SK-N-SH (cell line): Measurements from ENCODE around the gene SPTBN1. TPM values are rescaled to one million over a fixed set of nuclear protein-coding genes. Genes with fewer than 3 reads are reported as not detected.

Experiments used
- CTCF ChIA-PET: fragments of 300-600, 350-600 bp; formaldehyde crosslinking; extraction: SDS; loops from one replicate; lab custom pipeline; 2021; lab: Yijun Ruan, JAX
- POLR2A ChIA-PET: fragments of 350-600 bp; sonication (Branson Sonifier 250); formaldehyde crosslinking; extraction: SDS; loops from one replicate; lab custom pipeline; 2020; ENCODE audit warnings: antibody characterized with exemption, inconsistent platforms; lab: Yijun Ruan, JAX
- DNase-seq: peaks from one replicate; pipeline ENCODE4 v3.0.0; 2012
- H2AFZ ChIP-seq: fragments of 200-600 bp; sonication (generic); 2 replicates; pipeline ENCODE4 v1.8.1; 2016; ENCODE audit warnings: antibody characterized with exemption, mild to moderate bottlenecking, low read depth
- H3F3A ChIP-seq: fragments of 200-600 bp; sonication (generic); replicated peaks from 2 replicates; pipeline ENCODE3; 2016; ENCODE audit warnings: antibody characterized with exemption, mild to moderate bottlenecking; ENCODE audit not compliant: insufficient read depth
- H3K27ac ChIP-seq, 2 experiments: fragments of 200-500 bp in 1 of 2; fragments of 200-600 bp in 1 of 2; sonication (Bioruptor generic) in 1 of 2; sonication (generic), shearing (Covaris generic) in 1 of 2; 2 replicates each; pipeline versions ENCODE4 v1.5.1 to v1.6.1; 2014 to 2016; ENCODE audit warnings: low read depth in 2 of 2, inconsistent platforms in 1 of 2, low read length in 1 of 2, mild to moderate bottlenecking in 1 of 2, mixed read lengths in 1 of 2
- H3K27me3 ChIP-seq: fragments of 200-600 bp; sonication (generic), shearing (Covaris generic); 2 replicates; pipeline ENCODE4 v1.6.1; 2016; ENCODE audit warnings: mixed run types; ENCODE audit not compliant: insufficient read depth
- H3K36me3 ChIP-seq, 2 experiments: fragments of 200-500 bp in 1 of 2; fragments of 200-600 bp in 1 of 2; sonication (Bioruptor generic) in 1 of 2; sonication (generic) in 1 of 2; replicated peaks in 1 of 2; 2 replicates each; pipeline versions ENCODE3 to v1.5.1; 2014 to 2016; ENCODE audit warnings: low read length in 1 of 2, mild to moderate bottlenecking in 1 of 2; ENCODE audit not compliant: insufficient read depth in 2 of 2, control insufficient read depth in 1 of 2
- H3K4me1 ChIP-seq, 2 experiments: fragments of 200-500 bp in 1 of 2; fragments of 200-600 bp in 1 of 2; sonication (Bioruptor generic) in 1 of 2; sonication (generic), shearing (Covaris generic) in 1 of 2; 2 replicates each; pipeline versions ENCODE4 v1.5.1 to v1.6.1; 2014 to 2016; ENCODE audit warnings: low read depth in 1 of 2, low read length in 1 of 2, mixed run types in 1 of 2; ENCODE audit not compliant: insufficient read depth in 2 of 2, control insufficient read depth in 1 of 2
- H3K4me2 ChIP-seq: fragments of 200-600 bp; sonication (generic), shearing (Covaris generic); 2 replicates; pipeline ENCODE4 v1.6.1; 2017; ENCODE audit warnings: mixed run types
- H3K4me3 ChIP-seq, 2 experiments: fragments of 200-500 bp in 1 of 2; fragments of 200-600 bp in 1 of 2; sonication (Bioruptor generic) in 1 of 2; sonication (generic), shearing (Covaris generic) in 1 of 2; 2 replicates each; pipeline versions ENCODE4 v1.5.1 to v1.8.1; 2014 to 2016; ENCODE audit warnings: low read depth in 2 of 2, inconsistent platforms in 1 of 2, low read length in 1 of 2, mild to moderate bottlenecking in 1 of 2, mixed read lengths in 1 of 2, moderate library complexity in 1 of 2
- H3K79me2 ChIP-seq: fragments of 200-600 bp; sonication (generic); 2 replicates; pipeline ENCODE4 v1.8.1; 2017; ENCODE audit warnings: mild to moderate bottlenecking; ENCODE audit not compliant: insufficient read depth
- H3K9ac ChIP-seq: fragments of 200-600 bp; sonication (generic); 2 replicates; pipeline ENCODE4 v1.6.1; 2017; ENCODE audit warnings: mixed run types
- H3K9me2 ChIP-seq: fragments of 200-600 bp; sonication (generic); 2 replicates; pipeline ENCODE4 v1.6.1; 2017; ENCODE audit warnings: mixed run types
- H3K9me3 ChIP-seq: fragments of 200-600 bp; sonication (generic); 2 replicates; pipeline ENCODE4 v1.6.1; 2017; ENCODE audit warnings: mixed run types, mild to moderate bottlenecking, moderate library complexity
- H4K20me1 ChIP-seq: fragments of 200-600 bp; sonication (generic); 2 replicates; pipeline ENCODE4 v1.6.1; 2017; ENCODE audit warnings: mild to moderate bottlenecking, mixed run types; ENCODE audit not compliant: insufficient read depth
- CTCF ChIP-seq: fragments of 200-600 bp; sonication (generic); IDR thresholded peaks from 2 replicates; pipeline ENCODE4 v1.6.1; 2017; ENCODE audit warnings: antibody characterized with exemption, mild to moderate bottlenecking, moderate library complexity
- FOSL2 ChIP-seq: IDR thresholded peaks from 2 replicates; pipeline ENCODE4 v1.4.0; 2012; ENCODE audit warnings: low read depth, mild to moderate bottlenecking, moderate library complexity, borderline replicate concordance
- FOXJ3 ChIP-seq: sonication (generic); formaldehyde crosslinking; IDR thresholded peaks from 2 replicates; pipeline ENCODE4 v1.5.1; 2020; ENCODE audit warnings: mild to moderate bottlenecking, missing genetic modification reagents
- FOXM1 ChIP-seq: IDR thresholded peaks from 2 replicates; pipeline ENCODE4 v1.4.0; 2012; ENCODE audit warnings: low read depth, mild to moderate bottlenecking
- GATA2 ChIP-seq: sonication (generic); formaldehyde crosslinking; IDR thresholded peaks from 2 replicates; pipeline ENCODE4 v1.5.0; 2020; ENCODE audit warnings: mild to moderate bottlenecking, missing genetic modification reagents
- MAX ChIP-seq: IDR thresholded peaks from 2 replicates; pipeline ENCODE4 v1.4.0; 2012; ENCODE audit warnings: low read depth
- MXI1 ChIP-seq: IDR thresholded peaks from 2 replicates; pipeline ENCODE4 v1.6.1; 2012; ENCODE audit warnings: mild to moderate bottlenecking, low read depth, low read length, improper control_type of control experiment
- NRF1 ChIP-seq: IDR thresholded peaks from 2 replicates; pipeline ENCODE4 v1.6.1; 2012; ENCODE audit warnings: low read depth, mild to moderate bottlenecking, low read length
- RAD21 ChIP-seq: IDR thresholded peaks from 2 replicates; pipeline ENCODE4 v1.6.1; 2012; ENCODE audit warnings: mild to moderate bottlenecking, low read length
- RCOR1 ChIP-seq: fragments of 150-350 bp; IDR thresholded peaks from 2 replicates; pipeline ENCODE4 v1.6.1; 2017; ENCODE audit warnings: antibody characterized with exemption, low read length
- REST ChIP-seq: IDR thresholded peaks from 2 replicates; pipeline ENCODE4 v1.6.1; 2012; ENCODE audit warnings: mild to moderate bottlenecking, low read depth, low read length, moderate library complexity
- RXRA ChIP-seq: IDR thresholded peaks from 2 replicates; pipeline ENCODE4 v1.4.0; 2012; ENCODE audit warnings: low read depth, mild to moderate bottlenecking, borderline replicate concordance
- TCF12 ChIP-seq: IDR thresholded peaks from 2 replicates; pipeline ENCODE4 v1.4.0; 2012
- TEAD4 ChIP-seq: IDR thresholded peaks from 2 replicates; pipeline ENCODE4 v1.4.0; 2012; ENCODE audit warnings: mild to moderate bottlenecking, borderline replicate concordance; ENCODE audit not compliant: insufficient read depth
- YY1 ChIP-seq: IDR thresholded peaks from 2 replicates; pipeline ENCODE4 v1.4.0; 2012; ENCODE audit warnings: low read depth, mild to moderate bottlenecking
- WGBS: methylation state at CpG from one replicate; pipeline ENCODE4 v1.1.6; 2017; ENCODE audit warnings: low lambda C conversion rate; 5-methylcytosine and 5-hydroxymethylcytosine counted together
- polyA plus RNA-seq, 3 experiments: library from polyadenylated mRNA; depleted of rRNA; stranded (reverse); fragments of >200 nt; gene quantifications; 2 replicates each; pipeline ENCODE4 v1.2.3, GENCODE V29; 2012

SPTBN1 gene
- polyA plus RNA-seq, 1 of the 3 experiments (the other 2 are of a cell fraction): 29.1 TPM

- TF ChIP-seq FOXM1 (no peak), FOSL2 (no peak)
These were observed 253.2 kb downstream of the SPTBN1 start (continued) for GRCh38 chr2:54709336-54709809.

- no peak overlapping the region for H3K27ac ChIP-seq
- H3K79me2 ChIP-seq: no peaks in the 10 kb centered on the region
- no peaks in the 10 kb centered on the region; a peak in 2 of 4 replicates for H3K4me1 ChIP-seq
- H4K20me1 ChIP-seq: no peaks in the 10 kb centered on the region
- no peak for DNase-seq
- no peak overlapping the region for H2AFZ ChIP-seq
- no peaks in the 10 kb centered on the region for H3K36me3 ChIP-seq
- 63% methylated on average over 6 of the region's 10 CpGs for WGBS
- no peak overlapping the region for H3K9ac ChIP-seq
- TF ChIP-seq RCOR1 (no peak), MAX (no peak), NRF1 (no peak), REST (no peak), MXI1 (no peak), CTCF (no peak), GATA2 (CRISPR knock-in tag) (no peak), YY1 (no peak), TCF12 (no peak), FOXJ3 (no peak), FOSL2 (no peak), RXRA (no peak), TEAD4 (no peak), RAD21 (no peak), FOXM1 (no peak)
- H3K27me3 ChIP-seq: no peaks in the 10 kb centered on the region
- H3F3A ChIP-seq: peaks cover 5% of the 10 kb centered on the region
- H3K4me2 ChIP-seq: no peak overlapping the region
- POLR2A ChIA-PET: no interaction called here
- H3K4me3 ChIP-seq: no peak overlapping the region
- no peaks in the 10 kb centered on the region for H3K9me2 ChIP-seq
- CTCF ChIA-PET: interaction anchor here (1.5 kb wide), 1 partner anchor 603 kb away, joined by 6 read pairs; no protein-coding TSS in a partner anchor
- no peaks in the 10 kb centered on the region for H3K9me3 ChIP-seq
These were observed 254.1 kb downstream of the SPTBN1 start for GRCh38 chr2:54710216-54710615.
